ENCODE measurements around the gene SLC6A6. TPM values are rescaled to one million over a fixed set of nuclear protein-coding genes. Genes with fewer than 3 reads are reported as not detected.

Gene SLC6A6
- total RNA-seq, 1 experiment from 2014 or later: 72.6 TPM

DNA sequence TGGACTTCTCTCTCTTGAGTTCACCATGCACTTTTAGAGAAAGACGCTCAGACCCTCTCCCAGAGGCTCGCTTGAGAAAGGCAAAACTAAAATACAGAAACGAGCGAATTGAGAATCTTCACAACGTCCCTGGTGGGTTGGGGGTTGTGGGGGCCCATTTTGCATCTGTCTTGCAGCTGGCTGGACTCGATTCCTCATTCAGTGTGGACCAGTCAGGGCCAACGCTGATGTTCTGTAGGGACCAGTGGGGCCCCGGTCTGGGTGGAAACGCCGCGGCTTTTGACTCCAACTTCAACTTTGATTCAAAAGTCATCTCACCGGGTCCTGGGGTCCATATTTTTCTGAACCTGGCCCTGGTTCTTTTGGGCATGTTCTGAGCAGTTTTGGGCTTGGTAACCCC lies 68.1 kb downstream of the SLC6A6 start:
- H3K14ac ChIP-seq (ENCODE audit: insufficient read depth, low read length): no peak overlapping the region
- H3K27ac ChIP-seq (ENCODE audit: insufficient read length, low read depth, low read length): no peak overlapping the region
- H3K27me3 ChIP-seq (ENCODE audit: insufficient read depth, low read length): no peaks in the 10 kb centered on the region
- no peak overlapping the region for H2BK120ac ChIP-seq (ENCODE audit: low read depth, low read length, poor library complexity, severe bottlenecking)
- Mint-ChIP-seq H3K9me3 (no peaks in the 10 kb centered on the region), H3K27me3 (ENCODE audit: low read depth) (no peaks in the 10 kb centered on the region), H3K36me3 (ENCODE audit: insufficient read depth in 1 of 3, low read depth in 3 of 3) (peaks cover 31 to 71% (median 34%) of the 10 kb centered on the region in 3 experiments; a peak in 6 of 7 replicates), H3K4me3 (no peak overlapping the region), H3K4me1 (peaks cover 4 to 8% of the 10 kb centered on the region in 2 experiments), H3K27ac (0 out of 7 replicates have a peak overlapping the region, but pooled peaks of 1 of the 3 experiments have one; percentile 31)
- H3K79me1 ChIP-seq (ENCODE audit: insufficient read depth, low read depth, low read length, poor library complexity, severe bottlenecking): no peaks in the 10 kb centered on the region
- H3K4ac ChIP-seq (ENCODE audit: low read depth, low read length): no peak overlapping the region
- H2BK20ac ChIP-seq (ENCODE audit: low read depth, low read length, poor library complexity, severe bottlenecking): no peak overlapping the region
- H4K91ac ChIP-seq (ENCODE audit: insufficient read length, low read depth, low read length): no peak overlapping the region
- no peak overlapping the region for H3K23ac ChIP-seq (ENCODE audit: insufficient read length, low read depth, low read length)
- H2BK5ac ChIP-seq (ENCODE audit: insufficient read length, low read length): no peak overlapping the region
- H3T11ph ChIP-seq (ENCODE audit: low read length): no peak overlapping the region
- no peaks in the 10 kb centered on the region for H3K4me1 ChIP-seq (ENCODE audit: insufficient read depth, low read length)
- no peak overlapping the region for H2AK5ac ChIP-seq (ENCODE audit: insufficient read length, low read length)
- H4K5ac ChIP-seq (ENCODE audit: insufficient read length, low read depth, low read length): no peak overlapping the region
- H3K56ac ChIP-seq (ENCODE audit: insufficient read length, low read depth, low read length): no peak overlapping the region
- no CpG with 5 or more reads among the region's 12 CpGs for WGBS (ENCODE audit: extremely low coverage, insufficient read length, low lambda C conversion rate)
- H3K4me2 ChIP-seq (ENCODE audit: insufficient read depth, insufficient read length, low read length): no peak overlapping the region
- no peaks in the 10 kb centered on the region for H3K79me2 ChIP-seq (ENCODE audit: insufficient read depth, low read length)
- no peak overlapping the region for H2AFZ ChIP-seq (ENCODE audit: low read length)
- TF ChIP-seq, protein P1, sequence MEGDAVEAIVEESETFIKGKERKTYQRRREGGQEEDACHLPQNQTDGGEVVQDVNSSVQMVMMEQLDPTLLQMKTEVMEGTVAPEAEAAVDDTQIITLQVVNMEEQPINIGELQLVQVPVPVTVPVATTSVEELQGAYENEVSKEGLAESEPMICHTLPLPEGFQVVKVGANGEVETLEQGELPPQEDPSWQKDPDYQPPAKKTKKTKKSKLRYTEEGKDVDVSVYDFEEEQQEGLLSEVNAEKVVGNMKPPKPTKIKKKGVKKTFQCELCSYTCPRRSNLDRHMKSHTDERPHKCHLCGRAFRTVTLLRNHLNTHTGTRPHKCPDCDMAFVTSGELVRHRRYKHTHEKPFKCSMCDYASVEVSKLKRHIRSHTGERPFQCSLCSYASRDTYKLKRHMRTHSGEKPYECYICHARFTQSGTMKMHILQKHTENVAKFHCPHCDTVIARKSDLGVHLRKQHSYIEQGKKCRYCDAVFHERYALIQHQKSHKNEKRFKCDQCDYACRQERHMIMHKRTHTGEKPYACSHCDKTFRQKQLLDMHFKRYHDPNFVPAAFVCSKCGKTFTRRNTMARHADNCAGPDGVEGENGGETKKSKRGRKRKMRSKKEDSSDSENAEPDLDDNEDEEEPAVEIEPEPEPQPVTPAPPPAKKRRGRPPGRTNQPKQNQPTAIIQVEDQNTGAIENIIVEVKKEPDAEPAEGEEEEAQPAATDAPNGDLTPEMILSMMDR (conservative IDR thresholded peaks at IDR 0.05): no peak
- H3K18ac ChIP-seq (ENCODE audit: insufficient read length, low read depth, low read length): no peak overlapping the region
- no peaks in the 10 kb centered on the region for H3K9me3 ChIP-seq (ENCODE audit: control insufficient read depth, low read depth, low read length)
- no peak overlapping the region for H2BK12ac ChIP-seq (ENCODE audit: insufficient read length, low read depth, low read length)
- no peaks in the 10 kb centered on the region for H3K23me2 ChIP-seq (ENCODE audit: insufficient read length, low read depth, low read length, poor library complexity, severe bottlenecking)
- H3K9ac ChIP-seq (ENCODE audit: extremely low read depth, insufficient read length, low read length): no peak overlapping the region
- no peak for DNase-seq
- H2BK15ac ChIP-seq (ENCODE audit: low read depth, low read length): no peak overlapping the region
- no peaks in the 10 kb centered on the region for H4K20me1 ChIP-seq (ENCODE audit: control insufficient read depth, insufficient read depth, insufficient read length)
- H4K8ac ChIP-seq (replicated peaks; ENCODE audit: insufficient read length, low read depth, low read length): no peak overlapping the region

All from H9 (cell line).